ENCODE measurements around the gene HMG20A.

Gene HMG20A

DNA sequence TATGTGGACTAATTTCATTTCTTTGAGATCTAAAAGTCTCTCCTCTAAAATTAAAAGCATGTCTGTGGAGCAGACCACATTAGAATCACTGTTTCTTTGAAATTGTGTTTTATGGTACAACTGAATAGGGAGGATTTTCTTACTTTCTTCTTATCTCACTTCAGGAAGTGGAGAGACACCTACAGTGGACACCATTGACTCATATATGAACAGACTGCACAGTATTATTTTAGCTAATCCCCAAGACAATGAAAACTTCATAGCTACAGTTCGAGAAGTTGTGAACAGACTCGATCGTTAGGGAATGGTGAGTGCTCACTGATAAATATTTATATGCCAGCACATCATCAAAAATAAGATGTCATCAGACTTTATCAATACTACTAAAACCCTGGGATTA, 58.3 kb downstream of the HMG20A start:
- DNase-seq, result no peak

DNA sequence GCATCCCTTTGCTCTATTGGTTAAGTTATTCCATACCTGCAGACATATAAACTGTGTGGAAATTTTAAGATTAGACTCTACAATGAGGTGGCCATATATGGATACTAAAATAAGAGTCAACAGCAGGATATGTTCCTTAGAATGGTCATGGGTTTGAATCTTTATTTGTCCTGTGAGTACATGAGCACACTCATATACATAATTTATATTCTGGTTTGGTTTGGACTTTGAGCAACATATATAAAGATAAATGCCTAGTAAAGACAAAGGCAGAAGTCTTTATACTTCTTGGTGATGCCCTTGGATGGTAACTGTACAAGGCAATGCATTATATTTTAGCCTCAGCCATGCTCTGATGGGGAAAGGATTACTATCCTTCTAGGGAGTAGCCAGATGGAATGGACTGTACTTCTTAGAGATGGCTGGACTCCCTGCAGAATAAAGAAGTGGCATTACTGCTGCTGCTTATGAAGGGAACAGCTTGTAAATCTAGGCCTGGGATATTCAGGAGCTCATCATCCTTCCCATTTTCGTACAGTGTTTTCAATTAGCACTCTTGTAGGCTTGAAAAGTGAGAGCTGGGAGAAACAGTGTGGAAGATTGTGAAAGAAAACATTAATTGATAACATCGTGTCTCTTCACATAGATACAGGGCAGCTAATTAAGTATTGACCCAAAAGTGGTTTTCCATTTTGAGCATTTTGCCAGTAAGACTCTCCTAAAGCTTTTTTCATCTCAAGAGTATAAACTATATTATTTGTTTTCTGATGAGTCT, 60.4 kb downstream of the HMG20A start:
- no peak for DNase-seq

DNA sequence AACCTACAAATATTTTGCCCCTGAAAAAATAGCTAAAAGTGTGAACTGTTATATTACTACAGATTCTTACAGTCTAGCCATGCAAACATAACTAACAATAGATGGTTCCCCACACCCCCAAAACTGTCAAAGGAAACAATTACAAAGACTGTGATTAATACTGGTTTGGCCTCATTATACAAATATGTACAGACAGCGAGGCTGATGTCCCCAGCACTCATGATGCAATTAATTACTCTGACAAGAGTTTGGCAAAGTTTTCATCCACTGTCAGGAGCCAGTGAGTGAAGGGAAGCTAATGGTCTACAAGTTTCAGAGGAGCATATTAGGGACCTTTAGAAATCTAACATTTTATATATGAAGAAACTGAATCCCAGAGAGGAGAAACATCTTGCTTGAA, 61.0 kb downstream of the HMG20A start:
- DNase-seq, result no peak

DNA sequence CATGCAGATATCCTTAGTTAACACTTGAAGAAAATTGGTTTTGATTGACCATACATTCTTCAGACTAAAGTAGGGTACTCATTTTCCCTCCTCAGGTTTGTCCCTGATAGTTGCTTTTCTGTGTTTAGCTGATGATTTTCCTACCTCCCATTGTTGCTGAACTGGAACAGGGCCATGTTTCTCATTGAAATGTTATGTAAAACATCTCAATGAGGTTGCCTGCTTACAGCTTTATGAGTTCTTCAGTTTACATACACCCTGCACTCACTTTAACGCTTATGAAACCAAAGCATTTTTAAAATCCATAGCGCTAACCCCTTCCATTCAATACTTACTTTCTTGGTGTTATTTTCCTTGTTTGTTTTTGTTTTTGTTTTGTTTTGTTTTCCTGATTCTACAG, 61.9 kb downstream of the HMG20A start:
- DNase-seq, result no peak

DNA sequence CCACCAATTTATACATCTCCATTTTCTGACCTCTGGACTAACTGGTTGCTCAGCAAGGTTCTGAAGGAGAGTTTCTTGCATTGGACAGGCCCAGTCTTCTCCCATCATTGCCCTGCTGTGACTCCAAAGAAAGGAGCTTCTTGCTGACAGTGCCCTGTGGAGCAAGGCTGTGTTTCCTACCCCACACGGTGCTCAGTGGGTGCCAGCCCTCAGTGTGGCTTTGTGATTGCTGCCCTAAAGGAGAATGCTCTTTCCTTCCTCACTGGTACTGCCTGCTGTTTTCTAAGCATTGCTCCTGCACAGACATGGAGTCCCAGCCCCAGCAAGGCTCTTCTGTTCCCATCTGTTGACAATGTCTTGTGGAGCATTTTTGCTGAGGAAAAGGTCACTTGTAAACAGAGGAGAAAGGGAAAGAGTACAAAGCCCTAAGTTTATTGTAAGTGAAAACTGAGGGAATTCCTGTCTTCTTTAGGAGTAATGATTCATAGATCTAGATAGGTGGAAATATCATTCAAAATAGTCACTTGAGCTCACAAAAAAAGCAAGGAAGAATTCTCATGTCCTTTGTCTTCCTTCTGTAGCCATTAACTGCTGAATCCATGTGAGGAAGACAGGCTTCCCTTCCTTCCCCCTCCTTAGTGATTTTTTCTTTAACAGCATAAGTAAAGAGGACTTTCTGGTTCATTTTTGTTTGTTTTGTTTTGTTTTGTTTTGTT, 62.9 kb downstream of the HMG20A start:
- no peak for DNase-seq

DNA sequence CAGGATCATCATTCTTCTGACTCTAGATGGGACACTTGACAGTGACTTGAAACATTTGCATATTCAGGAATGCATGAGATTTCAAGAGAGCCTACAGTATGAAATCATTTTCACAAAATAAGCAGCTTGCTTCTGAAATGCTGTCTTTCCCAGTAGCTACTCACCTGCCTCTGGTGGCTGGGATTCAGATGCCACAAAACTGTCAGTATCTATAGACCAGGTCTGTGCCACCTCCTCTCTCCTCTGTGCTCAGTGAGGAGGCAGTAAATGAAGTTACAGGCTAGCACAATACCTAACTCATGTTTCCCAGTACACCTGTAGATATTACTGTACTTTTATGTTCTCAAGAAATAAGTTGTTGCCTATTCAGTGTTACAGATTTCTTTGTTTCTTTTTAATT, 64.3 kb downstream of the HMG20A start:
- DNase-seq, result no peak

DNA sequence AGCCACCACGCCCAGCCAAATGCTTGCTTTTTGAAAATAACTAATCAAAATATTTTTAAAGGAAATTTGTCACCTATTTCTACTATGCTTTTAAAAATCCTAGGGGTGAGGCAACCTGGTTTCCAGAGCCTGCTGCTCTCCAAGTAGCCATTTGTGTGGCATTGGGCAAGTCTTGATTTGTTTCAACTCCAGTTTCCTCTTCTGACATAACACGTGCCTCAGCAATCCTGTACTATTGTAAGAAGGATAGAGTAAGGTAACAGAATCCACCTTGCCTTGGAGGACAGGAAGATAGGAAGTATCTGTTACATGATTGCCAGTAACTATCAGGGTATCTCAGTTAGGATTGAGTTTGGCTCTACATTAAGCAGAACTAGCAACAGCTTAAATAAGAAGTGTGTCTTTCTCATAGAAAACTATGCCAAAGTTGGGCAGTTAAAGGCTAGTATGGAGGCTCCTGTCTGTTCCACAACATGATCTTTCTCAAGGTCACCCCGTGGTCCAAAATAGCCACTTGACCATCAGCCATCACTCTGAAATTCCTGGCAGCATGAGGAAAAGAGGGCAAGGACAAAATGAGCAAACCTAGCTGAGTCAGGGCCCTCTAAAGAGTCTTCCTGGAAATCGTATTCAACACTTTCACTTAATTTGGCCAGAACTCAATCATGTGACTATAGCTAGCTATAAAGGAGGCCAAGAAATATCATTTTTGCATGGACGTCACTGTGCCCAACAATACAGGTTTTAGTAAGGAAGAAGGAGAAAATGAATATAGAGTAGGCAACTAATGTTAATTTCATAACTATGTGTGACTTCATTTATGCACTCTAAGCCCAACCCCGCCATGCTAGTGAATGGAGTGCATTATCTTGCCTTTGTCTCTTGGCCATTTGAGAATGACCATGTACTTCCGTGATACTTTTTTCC, 66.1 kb downstream of the HMG20A start:
- DNase-seq, result no peak

DNA sequence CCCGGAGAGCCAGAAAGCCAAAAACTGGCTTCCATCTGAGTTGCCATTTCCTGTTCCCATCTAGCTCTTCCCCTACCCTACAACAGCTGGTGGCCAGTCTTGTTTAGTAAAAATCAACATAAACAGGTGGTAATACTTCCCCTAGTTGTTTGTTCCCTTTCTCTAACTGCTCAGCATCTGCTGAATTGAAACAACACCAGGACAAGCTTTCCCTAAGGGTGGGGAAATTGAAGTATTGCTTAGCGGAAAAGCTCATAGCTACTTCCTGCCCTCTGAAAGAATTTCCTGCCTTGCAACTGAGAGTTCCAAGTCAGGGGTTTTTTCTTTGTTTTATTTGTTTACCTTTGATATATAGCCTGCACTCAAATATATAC, 66.8 kb downstream of the HMG20A start:
- no peak for DNase-seq

DNA sequence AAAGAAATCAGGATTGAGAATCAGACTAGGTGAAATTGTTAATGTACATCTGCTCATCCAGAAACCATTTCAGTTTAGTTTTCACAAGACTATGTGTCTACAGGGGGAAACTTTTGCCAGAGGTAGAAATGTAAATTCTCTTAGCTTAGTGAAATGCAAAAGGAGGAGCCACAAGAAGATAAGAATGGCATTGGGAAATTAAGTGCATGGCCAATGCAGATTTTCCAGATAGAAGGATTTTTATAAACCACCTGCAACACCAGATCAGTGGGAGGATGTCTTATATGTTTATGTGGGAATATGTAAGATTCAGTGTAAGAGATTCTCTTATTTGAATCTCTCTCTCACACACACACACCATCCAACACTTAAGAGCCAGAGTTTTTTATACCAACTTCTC, 67.2 kb downstream of the HMG20A start:
- DNase-seq, result no peak

DNA sequence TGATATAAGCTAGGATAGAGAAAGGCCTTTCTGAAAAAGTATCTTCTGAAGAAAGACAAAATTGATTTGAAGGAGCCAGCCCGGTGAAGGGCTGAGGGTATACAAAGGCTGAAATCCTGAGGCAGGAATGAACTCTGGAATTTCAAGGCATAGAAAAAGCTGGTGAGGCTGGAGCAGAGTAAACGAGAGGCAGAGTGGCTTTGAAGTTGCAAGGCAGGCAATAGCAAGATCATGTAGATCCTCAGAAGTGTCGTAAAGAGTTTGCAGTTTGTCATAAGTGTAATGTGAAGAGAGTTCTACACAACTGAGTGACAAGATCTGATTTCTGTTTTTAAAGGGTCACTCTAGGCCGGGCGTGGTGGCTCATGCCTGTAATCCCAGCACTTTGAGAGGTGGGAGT, 69.0 kb downstream of the HMG20A start:
- no peak for DNase-seq

DNA sequence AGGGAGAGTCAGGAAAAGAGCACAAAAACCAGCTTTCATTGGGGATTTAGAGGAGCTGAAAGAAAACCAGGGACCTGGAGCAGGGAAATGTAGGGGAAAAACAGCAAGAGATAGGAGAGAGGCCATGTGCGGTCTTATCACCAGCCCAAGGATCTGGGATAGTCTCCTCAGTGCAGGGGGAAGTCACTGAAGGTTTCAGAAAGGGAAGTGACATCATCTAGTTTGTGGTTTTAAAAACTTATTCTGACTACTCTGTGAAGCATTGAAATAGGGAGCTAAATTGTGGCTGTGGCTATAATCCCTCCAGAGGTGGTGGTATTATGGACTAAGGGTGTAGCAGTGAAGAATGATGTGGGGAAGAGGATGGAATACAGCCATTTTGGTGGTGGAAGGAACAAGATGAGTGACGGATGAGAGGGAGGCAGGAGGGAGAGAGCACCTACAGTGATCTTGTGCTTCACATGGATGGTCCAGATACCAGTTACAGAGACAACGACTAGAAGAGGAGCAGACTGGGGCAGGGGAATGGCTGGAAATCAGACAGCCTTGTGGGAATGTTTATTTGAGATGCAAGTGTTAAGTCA, 72.7 kb downstream of the HMG20A start:
- DNase-seq, result no peak

DNA sequence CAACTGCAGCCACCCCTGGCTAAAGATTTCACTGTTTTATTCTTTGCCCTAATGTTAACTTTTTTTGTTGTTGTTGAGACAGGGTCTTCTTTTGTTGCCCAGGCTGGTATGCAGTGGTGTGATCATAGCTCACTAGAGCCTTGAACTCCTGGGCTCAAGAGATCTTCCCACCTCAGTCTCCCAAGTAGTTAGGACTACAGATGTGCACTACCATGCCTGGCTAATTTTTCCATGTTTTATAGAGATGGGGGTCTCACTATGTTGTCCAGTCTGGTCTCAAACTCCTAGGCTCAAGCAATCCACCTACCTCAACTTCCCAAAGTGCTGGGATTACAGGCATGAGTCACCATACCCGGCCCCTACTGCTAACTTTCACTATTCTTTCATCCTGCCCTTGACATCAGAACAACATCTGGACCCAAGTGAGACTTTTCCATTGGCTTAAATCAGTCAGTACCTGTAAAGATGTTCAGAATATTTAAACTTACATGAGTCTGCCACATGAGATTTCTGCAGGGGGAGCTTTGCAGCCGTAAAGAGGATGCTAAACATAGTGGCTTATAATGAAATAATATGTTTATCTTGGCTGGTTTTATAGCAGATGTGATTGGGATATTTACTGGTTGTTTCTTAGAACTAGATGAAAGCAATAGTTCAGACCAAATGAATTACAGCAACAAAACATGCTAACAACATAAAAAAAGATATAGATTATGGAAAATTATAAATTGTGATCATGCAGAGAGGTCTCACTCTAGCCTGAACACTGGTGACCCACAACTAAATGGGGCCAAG, 73.6 kb downstream of the HMG20A start:
- no peak for DNase-seq

DNA sequence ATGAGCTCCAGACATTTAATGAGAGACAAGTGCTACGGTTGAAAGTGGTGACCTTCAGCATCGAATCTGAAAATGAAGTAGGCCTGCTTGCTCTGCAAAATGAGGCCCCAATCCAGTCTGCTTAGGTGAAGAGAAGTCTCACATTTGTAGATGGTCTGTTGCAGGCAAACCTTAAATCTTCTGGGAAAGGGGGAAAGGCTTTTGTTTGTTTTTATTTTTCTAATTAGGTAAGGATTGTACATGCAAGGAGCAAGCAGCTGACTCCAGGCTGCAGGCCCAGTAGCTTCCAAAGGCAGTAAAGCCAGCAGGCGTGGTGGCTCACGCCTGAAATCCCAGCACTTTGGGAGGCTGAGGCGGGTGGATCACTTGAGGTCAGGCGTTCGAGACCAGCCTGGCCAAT, 74.3 kb downstream of the HMG20A start:
- DNase-seq, result no peak

DNA sequence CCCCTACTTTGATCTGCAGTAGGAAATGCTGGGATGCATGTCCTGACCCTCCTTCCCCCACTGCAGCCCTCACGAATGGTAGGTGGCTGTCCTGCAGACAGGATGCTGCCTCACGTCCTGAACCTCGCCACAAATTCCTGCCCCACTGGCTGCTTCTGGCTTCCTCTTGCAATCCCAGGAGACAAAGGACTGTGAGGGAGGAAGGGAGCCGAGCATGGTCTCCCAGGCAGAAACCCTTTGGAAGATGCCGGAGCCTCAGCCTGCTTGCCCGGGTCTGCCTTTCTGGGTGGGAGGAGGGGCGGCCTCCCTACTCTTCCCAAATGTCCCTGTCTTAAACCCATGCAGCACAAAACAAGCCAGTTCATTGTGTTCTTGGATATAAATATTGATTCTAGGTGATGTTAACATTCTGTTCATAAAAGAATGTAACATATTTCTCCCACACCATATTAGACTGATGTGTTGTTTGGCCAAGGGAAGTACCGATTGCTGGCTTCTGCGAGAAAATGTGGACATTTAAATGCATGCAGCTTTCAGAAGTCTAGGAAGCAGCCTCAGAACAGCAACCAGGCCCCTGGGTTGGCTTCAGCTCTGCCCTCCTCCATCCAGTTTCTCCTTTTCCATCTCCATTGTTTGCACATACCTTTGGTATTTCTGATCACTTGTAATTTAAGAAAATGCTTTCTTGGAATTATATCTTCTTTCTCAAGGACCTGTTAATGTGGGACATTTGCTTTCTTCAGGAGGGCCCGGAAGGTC, 75.3 kb downstream of the HMG20A start:
- no peak for DNase-seq

DNA sequence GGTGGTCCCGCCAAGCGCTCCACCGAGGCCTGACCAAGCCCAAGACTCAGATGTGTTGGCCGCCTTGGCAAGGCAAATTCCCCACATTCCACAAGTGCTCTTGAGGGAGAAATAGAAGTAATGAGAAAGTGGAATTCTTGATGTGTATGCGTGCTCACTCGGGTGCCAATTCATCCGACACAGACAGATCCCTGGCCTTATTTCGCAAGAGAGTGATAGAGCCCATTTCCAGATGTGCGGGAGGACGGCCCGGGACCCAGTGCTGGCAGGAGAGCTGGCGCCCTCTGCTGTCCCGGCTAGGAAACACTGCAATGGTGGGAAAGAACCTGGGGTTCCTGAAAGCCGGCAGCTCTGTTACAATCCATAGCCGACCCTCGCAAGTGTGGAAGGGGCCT, 76.0 kb downstream of the HMG20A start:
- DNase-seq, result no peak

DNA sequence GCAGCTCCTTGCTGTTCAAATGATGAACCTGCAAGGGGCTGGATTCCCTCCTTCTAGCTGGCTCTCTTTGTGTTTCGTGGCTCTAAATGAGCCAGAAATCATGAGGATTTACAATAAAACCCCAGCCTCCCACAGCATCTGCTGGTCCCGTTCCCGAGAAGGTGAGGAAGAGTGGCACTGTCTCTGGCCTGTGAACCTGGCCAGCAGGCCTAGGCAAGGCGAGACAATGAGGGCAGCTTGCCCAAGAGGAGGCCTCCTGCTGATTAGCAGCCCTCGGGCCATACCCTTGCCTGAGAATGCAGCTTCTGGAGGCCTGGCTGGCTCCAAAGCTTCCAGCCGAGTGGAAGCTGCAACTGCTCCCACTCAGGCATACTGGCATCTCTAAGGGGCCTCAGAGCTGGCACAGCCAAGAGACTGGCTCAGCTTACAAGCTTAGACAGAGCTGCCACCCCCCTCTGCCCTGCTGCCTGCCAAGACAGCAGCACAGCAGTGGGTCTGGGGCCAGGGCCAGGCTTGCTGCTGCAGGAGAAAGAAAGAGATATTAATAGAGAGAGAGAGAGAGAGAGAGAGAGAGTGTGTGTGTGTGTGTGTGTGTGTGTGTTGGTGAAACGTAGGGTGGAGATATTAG, 76.5 kb downstream of the HMG20A start:
- no peak for DNase-seq

DNA sequence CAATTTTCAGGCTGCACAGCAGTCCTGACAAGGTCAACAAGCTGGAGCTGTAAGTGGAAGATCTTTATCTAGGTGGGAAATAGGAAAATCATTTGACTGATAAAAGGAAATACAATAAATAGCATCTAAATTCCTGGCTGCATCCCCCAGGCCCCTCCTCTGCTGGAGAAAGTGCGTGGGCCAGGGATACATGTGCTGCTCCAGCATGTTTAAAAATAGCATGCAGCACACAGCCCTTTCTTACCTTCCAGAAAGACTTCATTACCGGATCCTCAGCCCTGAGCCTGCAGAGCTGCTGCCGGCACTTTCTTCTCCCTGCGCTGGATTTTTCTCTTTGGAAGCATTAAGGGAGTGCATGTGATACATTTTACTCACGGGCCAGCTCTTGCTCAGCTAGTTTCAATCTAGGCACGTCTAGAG, 77.3 kb downstream of the HMG20A start:
- DNase-seq, result no peak

DNA sequence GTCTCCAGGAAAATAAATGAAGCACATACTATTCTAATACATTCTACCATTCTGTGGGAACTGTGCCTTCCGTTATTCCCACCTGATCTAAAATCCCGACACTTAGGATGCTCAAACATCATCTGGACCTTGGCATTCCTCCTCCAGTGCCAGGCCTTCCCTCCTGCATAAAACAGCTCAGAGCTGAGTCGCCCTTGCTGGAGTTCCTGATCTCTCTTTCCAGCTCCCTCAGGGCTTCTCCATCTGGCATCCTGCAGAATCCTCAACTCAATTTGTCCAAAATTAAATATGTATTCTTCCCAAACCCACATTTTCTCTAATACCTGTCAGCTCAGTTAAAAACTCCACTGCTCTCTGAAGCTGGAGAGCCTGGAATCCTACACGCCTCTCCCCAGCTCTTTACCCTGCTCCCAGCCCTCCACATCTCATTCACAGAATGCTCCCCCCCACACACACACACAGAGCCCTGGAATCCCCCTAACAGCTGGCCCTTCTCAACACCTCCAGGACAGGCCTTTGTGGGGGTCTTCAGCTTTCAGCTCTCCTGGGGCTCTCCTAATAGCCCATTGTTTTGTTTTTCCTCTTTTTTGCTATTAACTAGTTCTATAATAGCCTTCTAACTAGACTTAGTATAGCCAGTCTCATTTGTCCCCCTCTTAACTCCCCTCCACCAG, 78.5 kb downstream of the HMG20A start:
- DNase-seq, result no peak

DNA sequence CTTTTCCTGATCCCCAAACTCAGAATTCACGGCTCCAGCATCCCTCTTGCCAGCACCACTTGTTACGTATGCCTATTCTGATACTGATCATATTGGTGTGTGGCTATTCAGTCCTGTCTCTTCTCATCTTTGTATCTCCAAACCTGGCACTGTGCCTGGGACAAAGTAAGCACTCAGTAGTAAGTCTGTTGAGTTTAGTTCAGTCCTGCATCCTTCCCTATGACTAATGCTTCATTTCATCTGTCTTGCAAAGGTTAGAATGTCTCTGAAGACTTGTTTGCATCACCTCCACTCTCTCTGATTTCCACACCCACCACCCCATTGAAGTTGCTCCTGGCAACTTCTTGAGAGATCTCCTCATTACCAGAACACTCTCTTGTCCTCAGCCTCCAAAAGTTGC, 80.3 kb downstream of the HMG20A start:
- DNase-seq, result no peak

DNA sequence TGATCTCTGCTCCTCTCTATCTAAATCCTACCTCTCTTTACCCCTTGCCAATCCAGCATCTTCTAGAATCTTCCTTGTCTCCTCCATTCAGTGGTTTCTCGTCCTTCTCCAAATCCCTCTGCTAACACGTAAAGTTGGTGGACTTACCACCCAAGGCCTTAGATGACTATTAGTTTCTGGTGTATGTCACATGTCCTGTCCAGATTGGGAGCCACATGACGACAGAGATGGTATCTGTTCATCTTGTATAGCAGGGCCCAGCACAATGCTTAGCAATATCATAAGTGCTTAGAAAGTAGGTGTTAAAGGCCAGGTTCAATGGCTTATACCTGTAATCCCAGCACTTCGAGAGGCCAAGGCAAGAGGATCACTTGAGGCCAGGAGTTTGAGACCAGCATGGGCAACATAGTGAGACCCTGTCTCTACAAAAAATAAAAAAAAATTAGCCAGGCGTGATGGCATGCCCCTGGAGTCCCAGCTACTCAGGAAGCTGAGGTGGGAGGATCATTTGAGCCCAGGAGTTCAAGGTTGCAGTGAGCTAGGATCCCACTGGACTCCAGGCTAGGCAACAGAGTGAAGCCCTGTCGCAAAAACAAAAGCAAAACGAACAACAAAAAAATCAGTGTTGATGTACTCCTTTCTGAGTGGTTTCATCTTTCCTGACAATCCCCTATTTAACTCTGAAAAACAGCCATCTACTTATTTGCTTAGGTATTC, 81.8 kb downstream of the HMG20A start:
- DNase-seq, result no peak

Data from activated gamma-delta T cell (primary cell).